ENCODE results near the gene MED13L.

DNA sequence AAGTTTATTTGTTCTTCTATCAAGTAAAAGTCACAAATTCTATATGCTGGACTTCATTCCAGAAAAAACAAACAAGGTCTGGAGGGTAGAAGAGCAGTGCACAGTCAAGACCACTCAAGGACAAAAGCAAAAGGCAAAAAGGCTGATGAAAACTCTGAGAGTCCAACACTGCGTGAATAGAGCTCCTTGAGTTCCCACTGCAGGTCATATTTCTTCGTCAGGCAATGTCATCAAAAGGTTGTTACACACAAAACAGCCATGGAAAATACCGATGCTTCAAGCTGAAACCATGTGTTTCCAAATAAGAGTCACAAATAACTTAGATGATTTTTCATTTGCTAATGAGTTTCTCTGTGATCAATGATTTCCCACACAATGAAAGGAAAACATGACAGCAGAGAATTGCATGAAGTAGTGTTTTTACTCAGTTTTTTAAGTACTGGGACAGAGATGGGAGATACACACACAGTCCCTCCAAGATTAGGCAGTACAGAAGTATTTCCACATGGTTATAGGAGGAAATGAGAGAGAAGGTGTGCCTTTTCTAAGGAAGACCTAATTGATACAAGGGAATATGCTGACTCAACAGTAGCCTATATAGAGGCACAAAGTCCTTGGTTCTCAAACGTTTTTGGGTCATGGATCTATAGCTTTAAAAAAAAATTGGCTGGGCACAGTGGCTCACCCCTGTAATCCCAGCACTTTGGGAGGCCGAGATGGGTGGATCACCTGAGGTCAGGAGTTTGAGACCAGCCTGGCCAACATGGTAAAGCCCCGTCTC, 177.7 kb downstream of the MED13L start:
- TF ChIP-seq EZH2 (IDR thresholded peaks at IDR 0.05; ENCODE audit: insufficient read depth, poor library complexity, severe bottlenecking) = no peak
- no peak for TF ChIP-seq EZH2phosphoT487 (IDR thresholded peaks at IDR 0.05; ENCODE audit: insufficient read depth, low read depth)
